HAP-1 (cell line): ENCODE measurements around the gene CAPS.

Source experiments
- DNase-seq, 2 experiments: peaks; one replicate each; pipeline ENCODE4 v3.0.0-alpha.2; 2016 to 2020; ENCODE audit warnings: low spot score in 2 of 2
- H3K27me3 ChIP-seq: fragments of 250-450 bp; sonication (Bioruptor Pico); 2 replicates; pipeline ENCODE4 v1.5.1; 2020; ENCODE audit warnings: low read depth, mild to moderate bottlenecking, moderate library complexity
- H3K36me3 ChIP-seq: fragments of 250-450 bp; sonication (Bioruptor Pico); replicated peaks from 2 replicates; pipeline ENCODE4 v1.5.1; 2020; ENCODE audit warnings: mild to moderate bottlenecking
- H3K4me1 ChIP-seq: fragments of 250-450 bp; sonication (Bioruptor Pico); 2 replicates; pipeline ENCODE4 v1.5.1; 2020; ENCODE audit warnings: mild to moderate bottlenecking
- H3K4me3 ChIP-seq: fragments of 250-450 bp; sonication (Bioruptor Pico); 2 replicates; pipeline ENCODE4 v1.5.1; 2020; ENCODE audit warnings: mild to moderate bottlenecking, moderate library complexity
- H3K9me3 ChIP-seq: fragments of 250-450 bp; sonication (Bioruptor Pico); 2 replicates; pipeline ENCODE4 v1.5.1; 2020; ENCODE audit warnings: mild to moderate bottlenecking, moderate library complexity
- in situ Hi-C: fragments of 300-500 bp; cut with MboI; formaldehyde crosslinking; loops from 3 replicates; pipeline ENCODE4 v1.14.3; 2020; ENCODE audit warnings: low sequenced_read_pairs, inconsistent platforms, mixed read lengths

The CAPS gene

DNA sequence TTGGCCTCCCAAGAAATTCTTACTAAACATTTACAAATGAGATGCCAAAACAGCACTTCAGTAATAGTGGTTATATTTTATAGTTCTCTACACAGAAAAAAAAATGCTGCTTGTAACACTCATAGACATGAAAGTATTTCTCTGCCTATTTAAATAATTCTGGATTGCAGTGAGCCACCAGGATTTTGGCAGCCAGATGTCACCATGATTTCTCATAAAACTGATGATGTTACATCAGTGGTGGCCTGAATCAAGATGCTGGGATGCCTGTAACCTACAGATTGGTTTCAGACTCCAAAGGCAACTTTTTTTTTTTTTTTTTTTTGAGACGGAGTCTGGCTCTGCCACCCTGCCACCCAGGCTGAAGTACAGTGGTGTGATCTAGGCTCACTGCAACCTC, 2.7 kb upstream of the CAPS start:
- in situ Hi-C loops: no loop called here
- Histone ChIP-seq H3K36me3 (peaks cover 10% of the 10 kb centered on the region), H3K9me3 (no peaks in the 10 kb centered on the region), H3K4me3 (no peak overlapping the region), H3K27me3 (no peaks in the 10 kb centered on the region), H3K4me1 (no peaks in the 10 kb centered on the region)
- DNase-seq: no peak

DNA sequence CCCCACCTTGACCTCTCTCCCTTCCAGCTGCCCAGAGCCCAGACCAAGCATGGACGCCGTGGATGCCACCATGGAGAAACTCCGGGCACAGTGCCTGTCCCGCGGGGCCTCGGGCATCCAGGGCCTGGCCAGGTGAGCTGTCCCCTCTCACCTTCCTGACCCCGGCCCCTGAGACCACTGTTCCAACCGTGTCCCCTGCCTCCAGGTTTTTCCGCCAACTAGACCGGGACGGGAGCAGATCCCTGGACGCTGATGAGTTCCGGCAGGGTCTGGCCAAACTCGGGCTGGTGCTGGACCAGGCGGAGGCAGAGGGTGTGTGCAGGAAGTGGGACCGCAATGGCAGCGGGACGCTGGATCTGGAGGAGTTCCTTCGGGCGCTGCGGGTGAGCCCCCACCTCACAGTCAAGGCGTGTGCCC, 312 bp downstream of the CAPS start:
- no peak for DNase-seq
- no peak overlapping the region for H3K4me3 ChIP-seq
- in situ Hi-C loops: no loop called here
- H3K27me3 ChIP-seq: no peaks in the 10 kb centered on the region
- no peaks in the 10 kb centered on the region for H3K4me1 ChIP-seq
- no peaks in the 10 kb centered on the region for H3K9me3 ChIP-seq
- peaks cover 33% of the 10 kb centered on the region for H3K36me3 ChIP-seq

GRCh38 chr19:5914946-5915781, 1.1 kb downstream of the CAPS start:
- H3K9me3 ChIP-seq: no peaks in the 10 kb centered on the region
- in situ Hi-C loops: no loop called here

DNA sequence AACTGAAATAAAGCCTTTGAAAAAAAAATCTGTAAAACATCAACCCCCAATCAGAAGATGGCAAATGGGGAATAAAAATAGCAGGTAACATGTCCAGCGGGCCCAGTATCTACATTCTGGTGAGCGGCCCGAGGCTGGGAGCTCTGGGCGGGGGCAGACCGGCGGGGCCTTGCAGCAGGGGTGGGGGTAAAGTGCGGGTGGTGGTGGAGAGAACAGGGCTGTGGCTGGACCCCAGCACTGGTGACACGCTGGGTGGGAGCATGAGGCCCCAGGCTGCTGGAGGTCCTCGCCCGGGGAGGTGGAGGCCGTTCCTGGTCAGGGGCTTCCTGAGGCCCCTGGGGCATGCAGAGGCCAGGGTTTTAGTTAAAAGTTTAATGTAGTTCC, 1.7 kb downstream of the CAPS start:
- no peaks in the 10 kb centered on the region for H3K9me3 ChIP-seq
- no peaks in the 10 kb centered on the region for H3K27me3 ChIP-seq
- H3K4me3 ChIP-seq: no peak overlapping the region
- H3K36me3 ChIP-seq: peaks cover 40% of the 10 kb centered on the region
- no peak for DNase-seq
- in situ Hi-C loops: no loop called here
- no peaks in the 10 kb centered on the region for H3K4me1 ChIP-seq

More at GRCh38 chr19:5914946-5915781, 1.1 kb downstream of the CAPS start:
- no peak for DNase-seq
- no peaks in the 10 kb centered on the region for H3K4me1 ChIP-seq
- no peak overlapping the region for H3K4me3 ChIP-seq
- no peaks in the 10 kb centered on the region for H3K27me3 ChIP-seq
- peaks cover 36% of the 10 kb centered on the region for H3K36me3 ChIP-seq

DNA sequence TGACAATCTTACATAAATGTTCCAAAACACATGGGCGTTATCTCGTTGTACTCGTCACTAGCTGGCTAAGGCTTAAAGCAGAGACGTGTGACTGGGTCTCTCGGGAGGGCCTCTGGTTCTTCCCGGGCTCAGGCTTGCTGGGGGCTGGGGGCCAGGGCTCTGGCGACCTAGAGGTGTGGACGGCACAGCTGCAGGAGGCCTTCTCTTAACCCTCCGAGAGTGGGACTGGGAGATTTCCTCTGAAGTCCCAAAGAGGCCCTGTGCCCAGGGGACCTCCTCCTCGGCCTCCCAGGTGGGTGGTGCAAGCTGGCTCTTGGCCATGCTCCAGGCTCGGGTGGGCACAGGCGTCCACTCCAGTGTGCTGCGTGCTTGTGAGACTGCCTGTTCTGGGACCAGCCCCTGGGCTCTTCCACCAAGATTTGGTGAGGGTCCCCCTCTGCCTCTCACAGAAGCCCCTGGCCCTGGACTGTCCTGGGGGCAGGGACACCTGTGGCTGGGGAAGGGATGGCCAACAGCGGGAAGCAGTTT, 2.2 kb downstream of the CAPS start:
- no peaks in the 10 kb centered on the region for H3K4me1 ChIP-seq
- H3K4me3 ChIP-seq: no peak overlapping the region
- H3K27me3 ChIP-seq: no peaks in the 10 kb centered on the region
- DNase-seq: no peak
- H3K36me3 ChIP-seq: peaks cover 40% of the 10 kb centered on the region
- H3K9me3 ChIP-seq: no peaks in the 10 kb centered on the region
- in situ Hi-C loops: no loop called here

DNA sequence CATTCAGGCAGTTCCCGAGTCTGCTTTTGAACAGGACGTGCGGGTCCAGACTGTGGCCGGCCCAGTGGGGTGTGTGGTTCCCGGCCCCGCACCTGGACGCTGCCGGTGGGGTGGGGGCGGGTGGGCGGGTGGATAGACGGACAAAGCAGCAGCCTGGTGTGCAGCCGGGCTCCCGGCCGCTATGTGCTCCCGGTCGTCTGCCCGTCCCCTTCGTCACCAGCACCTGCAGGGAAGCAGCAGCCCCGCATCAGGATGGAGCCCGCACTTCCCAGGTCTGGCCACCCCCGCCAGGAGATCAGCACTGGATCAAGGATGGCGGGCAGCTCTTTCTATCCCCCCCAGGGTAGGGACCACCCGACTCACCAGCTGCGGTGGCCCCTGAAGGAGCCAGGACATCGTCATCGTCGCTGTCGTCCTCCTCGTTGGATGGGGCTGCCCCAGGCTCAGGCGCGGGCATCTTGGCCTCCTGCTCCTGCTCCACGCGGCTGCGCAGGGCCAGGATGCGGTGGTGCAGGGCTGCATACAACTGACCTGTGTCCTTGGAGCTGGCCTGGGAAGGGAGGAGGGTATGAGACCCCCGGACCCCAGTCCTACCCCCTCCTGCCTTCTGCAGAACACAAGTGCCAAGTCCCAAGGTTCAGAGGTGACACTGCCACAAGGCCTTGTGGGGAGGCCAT, 3.5 kb downstream of the CAPS start:
- Histone ChIP-seq H3K27me3 (no peaks in the 10 kb centered on the region), H3K4me3 (no peak overlapping the region), H3K9me3 (no peaks in the 10 kb centered on the region), H3K4me1 (no peaks in the 10 kb centered on the region), H3K36me3 (peaks cover 46% of the 10 kb centered on the region)
- in situ Hi-C loops: no loop called here
- DNase-seq: no peak

- H3K27me3 ChIP-seq: no peaks in the 10 kb centered on the region
- H3K9me3 ChIP-seq: no peaks in the 10 kb centered on the region
- peaks cover 53% of the 10 kb centered on the region for H3K36me3 ChIP-seq
- in situ Hi-C loops: no loop called here
- DNase-seq: no peak
- H3K4me3 ChIP-seq: no peak overlapping the region
- H3K4me1 ChIP-seq: no peaks in the 10 kb centered on the region
Measured at GRCh38 chr19:5918463-5919079, 4.5 kb downstream of the CAPS start.

DNA sequence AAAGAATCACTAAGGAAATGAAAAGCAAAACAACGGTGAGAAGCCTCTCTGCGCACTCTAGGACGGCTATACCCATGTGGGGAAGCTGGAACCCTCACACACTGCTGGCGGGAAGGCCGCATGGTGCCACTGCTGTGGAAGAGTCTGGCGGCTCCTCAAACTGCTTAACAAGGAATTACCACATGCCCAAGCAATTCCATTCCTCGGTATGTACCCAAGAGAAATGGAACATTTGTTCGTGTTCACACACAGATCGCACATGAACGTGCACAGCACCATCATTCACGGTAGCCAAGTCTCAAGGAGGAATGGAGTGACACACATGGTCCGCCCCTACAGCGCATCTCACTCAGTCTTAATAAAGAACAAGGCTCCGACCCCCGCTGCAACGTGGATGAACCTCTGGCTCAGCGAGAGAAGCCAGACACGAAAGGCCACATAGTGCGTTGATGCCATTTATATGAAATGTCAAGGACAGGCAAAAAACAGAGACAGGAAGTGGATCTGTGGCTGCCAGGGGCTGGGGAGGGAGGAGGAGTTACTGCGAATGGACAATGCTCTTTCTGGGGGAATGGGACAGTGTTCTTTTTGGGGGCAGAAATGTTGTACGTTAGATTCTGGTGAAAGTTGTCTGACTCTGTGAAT, 7.6 kb downstream of the CAPS start:
- in situ Hi-C loops: no loop called here
- Histone ChIP-seq H3K36me3 (peaks cover 74% of the 10 kb centered on the region), H3K4me3 (no peak overlapping the region), H3K4me1 (no peaks in the 10 kb centered on the region), H3K27me3 (no peaks in the 10 kb centered on the region), H3K9me3 (no peaks in the 10 kb centered on the region)
- no peak for DNase-seq

DNA sequence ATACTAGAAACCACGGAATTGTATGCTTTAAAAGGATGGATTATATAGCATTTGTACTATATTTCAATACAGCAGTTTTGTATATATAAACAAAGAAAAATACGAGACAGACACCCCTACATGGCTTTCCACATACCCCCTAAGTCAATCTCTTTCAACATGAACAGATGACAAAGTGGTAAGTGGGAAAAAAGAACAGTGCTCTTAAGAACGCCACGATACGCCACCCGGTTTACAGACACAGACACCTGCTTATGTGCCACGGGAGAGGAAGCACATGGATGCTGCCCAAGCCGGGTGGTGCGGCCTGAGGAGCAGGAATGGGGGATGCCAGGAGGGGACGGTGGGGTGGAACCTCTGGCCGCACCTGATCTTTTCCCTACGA, 8.1 kb downstream of the CAPS start:
- no peaks in the 10 kb centered on the region for H3K9me3 ChIP-seq
- no peak for DNase-seq
- no peak overlapping the region for H3K4me3 ChIP-seq
- no peaks in the 10 kb centered on the region for H3K27me3 ChIP-seq
- in situ Hi-C loops: no loop called here
- H3K4me1 ChIP-seq: no peaks in the 10 kb centered on the region
- peaks cover 76% of the 10 kb centered on the region for H3K36me3 ChIP-seq

DNA sequence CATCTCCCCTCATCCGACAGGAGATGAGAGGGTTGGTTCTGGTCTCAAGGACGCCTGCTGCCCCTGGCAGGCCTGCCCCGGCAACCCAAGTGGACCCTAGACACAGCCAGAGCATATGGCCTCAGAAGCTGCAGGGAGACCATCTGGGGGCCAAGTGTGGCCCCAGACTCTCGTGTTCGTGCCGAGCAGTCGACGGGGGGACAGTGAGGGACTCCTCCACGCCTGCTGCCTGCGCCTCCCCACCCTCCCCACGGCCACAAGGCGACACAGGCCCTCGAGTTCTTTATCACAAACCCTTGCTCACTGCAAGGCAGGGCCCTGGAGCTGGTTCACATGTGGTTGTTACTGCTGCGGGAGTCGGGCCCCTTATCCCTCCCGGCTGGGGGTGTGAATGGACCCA, 9.3 kb downstream of the CAPS start:
- Histone ChIP-seq H3K36me3 (peaks cover 81% of the 10 kb centered on the region), H3K4me3 (no peak overlapping the region), H3K27me3 (no peaks in the 10 kb centered on the region), H3K9me3 (no peaks in the 10 kb centered on the region), H3K4me1 (no peaks in the 10 kb centered on the region)
- DNase-seq: no peak
- in situ Hi-C loops: no loop called here

- H3K27me3 ChIP-seq: no peaks in the 10 kb centered on the region
- H3K36me3 ChIP-seq: peaks cover 90% of the 10 kb centered on the region
- H3K4me3 ChIP-seq: no peak overlapping the region
- no peak for DNase-seq
- no peaks in the 10 kb centered on the region for H3K9me3 ChIP-seq
- in situ Hi-C loops: no loop called here
- H3K4me1 ChIP-seq: no peaks in the 10 kb centered on the region
Measured at GRCh38 chr19:5925830-5926427, 11.9 kb downstream of the CAPS start.

DNA sequence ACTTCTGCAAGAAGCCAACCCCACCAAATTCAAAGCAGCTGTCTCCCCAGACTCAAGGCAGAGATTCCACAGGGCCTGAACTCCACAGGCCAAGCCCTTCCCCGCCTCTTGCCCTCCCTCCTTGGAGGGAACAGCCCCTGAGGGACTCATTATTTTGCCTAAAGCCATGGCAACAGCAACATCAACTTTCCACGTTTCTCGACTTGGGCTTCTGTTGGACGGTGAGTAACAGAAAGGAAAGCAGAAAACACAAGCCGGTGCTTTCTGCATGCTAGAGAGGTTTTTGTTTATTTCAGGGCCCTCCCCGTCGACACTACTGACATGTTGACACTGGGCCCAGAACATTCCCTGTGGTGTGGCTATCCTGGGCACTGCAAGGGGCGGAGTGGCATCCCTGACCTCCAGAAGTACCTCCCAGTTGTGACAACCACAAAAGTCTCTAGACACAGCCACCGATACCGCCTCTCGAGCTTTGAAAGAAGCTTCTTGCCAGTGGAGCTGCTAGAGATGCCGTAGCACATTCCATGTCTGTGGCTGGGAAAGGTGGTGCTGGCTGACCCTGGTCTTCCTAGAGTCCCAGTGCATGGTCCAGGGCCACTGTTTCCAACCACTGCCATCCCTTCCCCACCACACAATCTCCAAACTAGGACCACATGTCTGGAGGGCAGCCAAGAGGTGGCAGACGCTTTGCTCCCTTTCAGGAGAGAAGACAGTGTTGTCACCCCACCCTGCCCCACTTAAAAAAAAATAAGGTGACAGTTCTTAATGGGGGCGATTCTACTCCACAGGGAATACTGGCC, 12.8 kb downstream of the CAPS start:
- DNase-seq: no peak
- Histone ChIP-seq H3K27me3 (no peaks in the 10 kb centered on the region), H3K4me3 (no peak overlapping the region), H3K9me3 (no peaks in the 10 kb centered on the region), H3K36me3 (peaks cover 94% of the 10 kb centered on the region), H3K4me1 (no peaks in the 10 kb centered on the region)
- in situ Hi-C loops: no loop called here

- DNase-seq: no peak
- Histone ChIP-seq H3K4me1 (no peaks in the 10 kb centered on the region), H3K9me3 (no peaks in the 10 kb centered on the region), H3K27me3 (no peaks in the 10 kb centered on the region), H3K36me3 (peaks cover 92% of the 10 kb centered on the region), H3K4me3 (no peak overlapping the region)
- in situ Hi-C loops: no loop called here
Measured at GRCh38 chr19:5927441-5927821, 13.4 kb downstream of the CAPS start.
